PC-9 (cell line): Measurements from ENCODE around the gene SMG9.

ENCODE experiments used
- CTCF ChIP-seq: fragments of 200-600 bp; sonication (generic); conservative IDR thresholded peaks from 2 replicates; pipeline ENCODE4 v1.6.1; 2017; ENCODE audit warnings: mixed run types, antibody characterized with exemption, mild to moderate bottlenecking, moderate library complexity
- EZH2 ChIP-seq: fragments of 200-600 bp; sonication (generic); IDR thresholded peaks from 2 replicates; pipeline ENCODE4 v1.8.0; 2017; ENCODE audit warnings: antibody characterized with exemption, low read depth

- no peak; the same call in 1 of the 2 replicates for TF ChIP-seq CTCF
- TF ChIP-seq EZH2: no peak
Observed at GRCh38 chr19:43759515-43759914, 4.8 kb upstream of the SMG9 start.
